GM23248 (cell line): Measurements from ENCODE around the gene TACR2.

Experiments
- EZH2 ChIP-seq: fragments of 200-600 bp; sonication (generic); IDR thresholded peaks from 2 replicates; pipeline ENCODE4 v1.6.1; 2018; ENCODE audit warnings: antibody characterized with exemption, mild to moderate bottlenecking; ENCODE audit not compliant: insufficient read depth, poor library complexity, severe bottlenecking
- EZH2phosphoT487 ChIP-seq: fragments of 200-600 bp; sonication (generic); IDR thresholded peaks from 2 replicates; pipeline ENCODE4 v1.6.1; 2018; ENCODE audit warnings: antibody characterized with exemption, moderate library complexity, mild to moderate bottlenecking, low read depth; ENCODE audit not compliant: insufficient read depth

DNA sequence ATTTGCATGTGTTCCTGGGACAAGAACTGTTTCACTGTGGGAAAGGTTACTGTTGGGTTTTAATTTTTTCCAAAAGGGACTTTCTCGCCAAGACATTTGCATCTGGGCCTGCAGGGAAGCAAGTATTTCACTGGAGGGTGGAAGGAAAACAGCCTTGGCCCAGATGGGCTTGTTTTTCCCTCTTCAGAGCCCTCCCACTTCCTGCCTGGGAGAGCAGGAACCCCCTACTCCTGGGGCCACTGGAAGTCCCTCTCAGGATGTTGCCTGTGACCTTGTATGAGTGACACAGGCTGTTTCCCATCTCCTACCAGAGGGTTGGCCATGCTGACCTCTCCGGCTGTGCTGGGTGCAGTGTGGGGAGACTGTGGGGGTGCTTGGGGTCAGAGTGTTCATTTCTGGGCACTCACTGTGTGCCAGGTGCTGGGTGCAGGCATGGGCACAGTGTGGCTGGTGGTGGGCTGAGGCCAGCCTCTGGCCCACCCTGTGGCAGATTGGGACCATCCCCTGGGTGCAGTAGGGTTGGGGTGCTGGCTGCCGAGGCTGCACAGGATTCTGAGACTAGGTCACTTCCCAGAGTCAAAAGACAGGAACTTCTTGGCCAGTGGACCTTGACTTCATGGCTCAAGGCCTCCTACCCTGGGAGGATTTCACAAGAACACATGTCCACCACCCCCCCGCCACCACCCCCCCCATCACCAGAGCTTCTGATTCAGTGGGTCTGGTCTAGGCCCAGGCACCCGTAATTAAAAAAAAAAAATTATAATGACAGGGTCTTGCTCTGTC lies 44.7 kb upstream of the TACR2 start:
- TF ChIP-seq EZH2, result no peak
- no peak for TF ChIP-seq EZH2phosphoT487
